HCT116 (cell line): ENCODE measurements around the gene C2. TPM values are rescaled to one million over a fixed set of nuclear protein-coding genes. Genes with fewer than 3 reads are reported as not detected.

Experiments used
- ATAC-seq: fragments of 200-7000 bp; cut with Tn5 transposase; 2 replicates; pipeline ENCODE4 v1.9.1; 2020; ENCODE audit warnings: mild to moderate bottlenecking, moderate library complexity
- BruUV-seq: library from RNA; stranded (reverse); fragments of 400-500 nt; replicated peaks from 2 replicates; lab custom pipeline; 2021; lab: Mats Ljungman, UMichigan
- CTCF ChIA-PET: fragments of 300-600 bp; sonication (Branson Sonifier 250); formaldehyde crosslinking; loops from one replicate; lab custom pipeline; 2021; ENCODE audit warnings: antibody characterized with exemption; lab: Charles Lee
- POLR2A ChIA-PET: fragments of 300-600, 350-600 bp; sonication (Branson Sonifier 250); formaldehyde crosslinking; loops from one replicate; lab custom pipeline; 2021; ENCODE audit warnings: antibody characterized with exemption; lab: Charles Lee
- RAD21 ChIA-PET, 2 experiments: fragments of 300-600 bp; sonication (Branson Sonifier 250); formaldehyde crosslinking; loops; one replicate each; lab custom pipeline; 2023; ENCODE audit warnings: low total read pairs in 2 of 2; ENCODE audit not compliant: uncharacterized antibody in 2 of 2, unreplicated experiment in 2 of 2, low non-redundant PET in 1 of 2; lab: Charles Lee
- DNase-seq: peaks from one replicate; pipeline ENCODE4 v3.0.0-alpha.2; 2010; ENCODE audit warnings: low read depth, low spot score
- H2AFZ ChIP-seq: fragments of 200-600 bp; shearing (Covaris generic), sonication (generic); 2 replicates; pipeline ENCODE4 v1.6.1; 2017; ENCODE audit warnings: low read depth, mixed run types, mixed read lengths, antibody characterized with exemption, low read length; ENCODE audit not compliant: poor library complexity, severe bottlenecking
- H3K27ac ChIP-seq: 2 replicates; pipeline ENCODE4 v1.5.1; 2012; ENCODE audit warnings: low read depth, low read length
- H3K27me3 ChIP-seq: fragments of 200-600 bp; sonication (generic); 2 replicates; pipeline ENCODE4 v1.6.1; 2016; ENCODE audit warnings: mixed run types, low read length, mixed read lengths; ENCODE audit not compliant: insufficient read depth
- H3K36me3 ChIP-seq, 2 experiments: fragments of 200-500 bp in 1 of 2; fragments of 200-600 bp in 1 of 2; sonication (Bioruptor generic) in 1 of 2; sonication (generic) in 1 of 2; 2 replicates each; pipeline versions ENCODE4 v1.5.1 to v1.6.1; 2014 to 2016; ENCODE audit warnings: low read length in 2 of 2, inconsistent platforms in 1 of 2, mixed read lengths in 1 of 2, mixed run types in 1 of 2; ENCODE audit not compliant: insufficient read depth in 2 of 2, control insufficient read depth in 1 of 2
- H3K4me1 ChIP-seq, 2 experiments: fragments of 200-600 bp in 1 of 2; sonication (generic) in 1 of 2; 2 replicates each; pipeline versions ENCODE4 v1.5.1 to v1.6.1; 2012 to 2017; ENCODE audit warnings: low read length in 2 of 2, inconsistent platforms in 1 of 2, mild to moderate bottlenecking in 1 of 2, mixed read lengths in 1 of 2, mixed run types in 1 of 2, moderate library complexity in 1 of 2; ENCODE audit not compliant: insufficient read depth in 2 of 2, control insufficient read depth in 1 of 2
- H3K4me2 ChIP-seq: fragments of 200-600 bp; sonication (generic); 2 replicates; pipeline ENCODE4 v1.6.1; 2017; ENCODE audit warnings: mixed run types, low read length, mixed read lengths
- H3K4me3 ChIP-seq, 2 experiments: fragments of 200-600 bp in 1 of 2; sonication (generic) in 1 of 2; replicated peaks in 1 of 2; 2 replicates each; pipeline ENCODE4 v1.5.1; 2011 to 2016; ENCODE audit warnings: low read length in 2 of 2, control low read depth in 1 of 2, low read depth in 1 of 2, mild to moderate bottlenecking in 1 of 2, mixed read lengths in 1 of 2, mixed run types in 1 of 2
- H3K79me2 ChIP-seq: fragments of 200-600 bp; sonication (generic); 2 replicates; pipeline ENCODE4 v1.6.1; 2017; ENCODE audit warnings: mild to moderate bottlenecking, mixed run types, low read length, moderate library complexity, mixed read lengths; ENCODE audit not compliant: insufficient read depth
- H3K9ac ChIP-seq: fragments of 200-600 bp; sonication (generic); 2 replicates; pipeline ENCODE4 v1.6.1; 2016; ENCODE audit warnings: low read length, mixed read lengths
- H3K9me2 ChIP-seq: fragments of 200-600 bp; sonication (generic), shearing (Covaris generic); 2 replicates; pipeline ENCODE4 v1.6.1; 2017; ENCODE audit warnings: mixed run types, mild to moderate bottlenecking, moderate library complexity; ENCODE audit not compliant: insufficient read depth
- H3K9me3 ChIP-seq, 2 experiments: fragments of 200-500 bp in 1 of 2; fragments of 200-600 bp in 1 of 2; sonication (Bioruptor generic) in 1 of 2; sonication (generic) in 1 of 2; 2 replicates each; pipeline ENCODE4 v1.6.1; 2014 to 2017; ENCODE audit warnings: low read length in 2 of 2, mixed read lengths in 2 of 2, inconsistent platforms in 1 of 2, low read depth in 1 of 2, mild to moderate bottlenecking in 1 of 2, mixed run types in 1 of 2, moderate library complexity in 1 of 2; ENCODE audit not compliant: control insufficient read depth in 1 of 2, insufficient read depth in 1 of 2
- H4K20me1 ChIP-seq: fragments of 200-600 bp; sonication (generic), shearing (Covaris generic); 2 replicates; pipeline ENCODE4 v1.6.1; 2017; ENCODE audit warnings: mixed run types, mild to moderate bottlenecking, moderate library complexity; ENCODE audit not compliant: insufficient read depth
- ATF3 ChIP-seq: IDR thresholded peaks from 2 replicates; pipeline ENCODE4 v1.6.1; 2012
- CTCF ChIP-seq, 3 experiments: fragments of 200-600 bp in 1 of 3; sonication (generic) in 1 of 3; IDR thresholded peaks in 2 of 3; conservative IDR thresholded peaks in 1 of 3; 2 replicates each; pipeline ENCODE4 v1.5.1; 2012 to 2017; ENCODE audit warnings: low read depth in 2 of 3, low read length in 2 of 3, antibody characterized with exemption in 1 of 3, borderline replicate concordance in 1 of 3, control low read depth in 1 of 3, mild to moderate bottlenecking in 1 of 3, mixed read lengths in 1 of 3, mixed run types in 1 of 3, moderate library complexity in 1 of 3; ENCODE audit not compliant: insufficient read depth in 1 of 3
- EGR1 ChIP-seq: IDR thresholded peaks from 2 replicates; pipeline ENCODE4 v1.6.1; 2012; ENCODE audit warnings: low read depth
- ELF1 ChIP-seq: IDR thresholded peaks from 2 replicates; pipeline ENCODE4 v1.6.1; 2012; ENCODE audit warnings: low read depth, borderline replicate concordance
- EZH2 ChIP-seq: fragments of 200-600 bp; sonication (generic); IDR thresholded peaks from 2 replicates; pipeline ENCODE4 v1.6.1; 2017; ENCODE audit warnings: antibody characterized with exemption, mixed run types
- FOSL1 ChIP-seq: IDR thresholded peaks from 2 replicates; pipeline ENCODE4 v1.6.1; 2012; ENCODE audit warnings: low read depth
- POLR2A ChIP-seq: IDR thresholded peaks from 2 replicates; pipeline ENCODE4 v1.7.0; 2011; ENCODE audit warnings: borderline replicate concordance; ENCODE audit not compliant: insufficient read depth, insufficient read length; ENCODE audit errors: extremely low read depth
- POLR2AphosphoS5 ChIP-seq: IDR thresholded peaks from 2 replicates; pipeline ENCODE4 v1.6.1; 2011; ENCODE audit warnings: mild to moderate bottlenecking, low read depth, low read length, moderate library complexity
- RAD21 ChIP-seq: IDR thresholded peaks from 2 replicates; pipeline ENCODE4 v1.6.1; 2012; ENCODE audit warnings: low read depth, mild to moderate bottlenecking
- REST ChIP-seq: IDR thresholded peaks from 2 replicates; pipeline ENCODE4 v1.6.1; 2012; ENCODE audit warnings: low read depth
- SIN3A ChIP-seq: IDR thresholded peaks from 2 replicates; pipeline ENCODE4 v1.6.1; 2012; ENCODE audit warnings: low read depth
- SP1 ChIP-seq: IDR thresholded peaks from 2 replicates; pipeline ENCODE4 v1.6.1; 2012; ENCODE audit warnings: low read depth
- SRF ChIP-seq: IDR thresholded peaks from 2 replicates; pipeline ENCODE4 v1.6.1; 2012; ENCODE audit warnings: low read depth
- ZFX ChIP-seq: fragments of 450-650 bp; IDR thresholded peaks from 2 replicates; pipeline ENCODE4 v1.6.1; 2017
- ZNF274 ChIP-seq: fragments of 200-500 bp; sonication (Bioruptor generic); IDR thresholded peaks from 2 replicates; pipeline ENCODE4 v1.6.1; 2014; ENCODE audit warnings: mild to moderate bottlenecking, low read depth, low read length, inconsistent platforms
- intact Hi-C: fragments of 100-400 bp; cut with micrococcal nuclease; formaldehyde crosslinking; loops from 2 replicates; pipeline ENCODE4 v1.10.0; 2022
- total RNA-seq: library from RNA; stranded (reverse); gene quantifications from one replicate; pipeline ENCODE4 v1.2.1, GENCODE V29; 2021; ENCODE audit not compliant: unreplicated experiment
- TF ChIP-seq, protein P1 (sequence below): IDR thresholded peaks from 2 replicates; pipeline ENCODE4 v1.6.1; 2012
- TF ChIP-seq, protein P2 (sequence below): IDR thresholded peaks from 2 replicates; pipeline ENCODE4 v1.6.1; 2011; ENCODE audit warnings: mild to moderate bottlenecking, low read length, moderate library complexity; ENCODE audit not compliant: insufficient replicate concordance; ENCODE audit errors: extremely low read depth

Gene C2
- total RNA-seq, 1 experiment from 2014 or later: 3.1 TPM

GRCh38 chr6:31883676-31884075 lies 43.8 kb upstream of the C2 start:
- DNase-seq (no peak), ATAC-seq (no peak)
- BruUV-seq: no TSS peak
- TF ChIP-seq SRF (no peak), SIN3A (no peak), RAD21 (no peak), SP1 (no peak), ATF3 (no peak), CTCF (IDR thresholded peaks at IDR 0.05 in 2 of 3, conservative IDR thresholded peaks at IDR 0.05 in 1 of 3; ENCODE audit: borderline replicate concordance in 1 of 3, insufficient read depth in 1 of 3, low read depth in 2 of 3, low read length in 2 of 3) (no peak), REST (no peak), EGR1 (no peak), POLR2A (no peak), FOSL1 (no peak), POLR2AphosphoS5 (no peak), ELF1 (no peak), ZNF274 (no peak), ZFX (no peak), EZH2 (no peak)
- TF ChIP-seq, protein P1, sequence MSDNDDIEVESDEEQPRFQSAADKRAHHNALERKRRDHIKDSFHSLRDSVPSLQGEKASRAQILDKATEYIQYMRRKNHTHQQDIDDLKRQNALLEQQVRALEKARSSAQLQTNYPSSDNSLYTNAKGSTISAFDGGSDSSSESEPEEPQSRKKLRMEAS: no peak
- TF ChIP-seq, protein P2, sequence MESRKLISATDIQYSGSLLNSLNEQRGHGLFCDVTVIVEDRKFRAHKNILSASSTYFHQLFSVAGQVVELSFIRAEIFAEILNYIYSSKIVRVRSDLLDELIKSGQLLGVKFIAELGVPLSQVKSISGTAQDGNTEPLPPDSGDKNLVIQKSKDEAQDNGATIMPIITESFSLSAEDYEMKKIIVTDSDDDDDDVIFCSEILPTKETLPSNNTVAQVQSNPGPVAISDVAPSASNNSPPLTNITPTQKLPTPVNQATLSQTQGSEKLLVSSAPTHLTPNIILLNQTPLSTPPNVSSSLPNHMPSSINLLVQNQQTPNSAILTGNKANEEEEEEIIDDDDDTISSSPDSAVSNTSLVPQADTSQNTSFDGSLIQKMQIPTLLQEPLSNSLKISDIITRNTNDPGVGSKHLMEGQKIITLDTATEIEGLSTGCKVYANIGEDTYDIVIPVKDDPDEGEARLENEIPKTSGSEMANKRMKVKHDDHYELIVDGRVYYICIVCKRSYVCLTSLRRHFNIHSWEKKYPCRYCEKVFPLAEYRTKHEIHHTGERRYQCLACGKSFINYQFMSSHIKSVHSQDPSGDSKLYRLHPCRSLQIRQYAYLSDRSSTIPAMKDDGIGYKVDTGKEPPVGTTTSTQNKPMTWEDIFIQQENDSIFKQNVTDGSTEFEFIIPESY: no peak
- ChIA-PET RAD21 (no interaction called here), POLR2A (no interaction called here), CTCF (no interaction called here)
- Histone ChIP-seq H3K9me2 (no peaks in the 10 kb centered on the region), H2AFZ (no peak overlapping the region), H3K79me2 (no peaks in the 10 kb centered on the region), H3K27me3 (no peaks in the 10 kb centered on the region), H3K4me2 (no peak overlapping the region), H3K36me3 (peaks cover 51 to 68% of the 10 kb centered on the region in 2 experiments), H3K9ac (no peak overlapping the region), H3K9me3 (no peaks in the 10 kb centered on the region), H3K4me3 (no peak overlapping the region), H3K4me1 (no peaks in the 10 kb centered on the region), H3K27ac (no peak overlapping the region), H4K20me1 (no peaks in the 10 kb centered on the region)
- intact Hi-C loops: no loop called here
